CD4-positive, alpha-beta T cell treated with Interleukin-4 for 4 hours (primary cell): Measurements from ENCODE around the gene LRRC63.
"Not testable (repeated sequence)": the region's sequence is repeated elsewhere in the genome, so short reads cannot be mapped to it uniquely, and the experiment has no call there.

Source experiments
- DNase-seq: peaks from one replicate; pipeline ENCODE4 v3.0.0-alpha.2; 2020

Gene LRRC63

DNA sequence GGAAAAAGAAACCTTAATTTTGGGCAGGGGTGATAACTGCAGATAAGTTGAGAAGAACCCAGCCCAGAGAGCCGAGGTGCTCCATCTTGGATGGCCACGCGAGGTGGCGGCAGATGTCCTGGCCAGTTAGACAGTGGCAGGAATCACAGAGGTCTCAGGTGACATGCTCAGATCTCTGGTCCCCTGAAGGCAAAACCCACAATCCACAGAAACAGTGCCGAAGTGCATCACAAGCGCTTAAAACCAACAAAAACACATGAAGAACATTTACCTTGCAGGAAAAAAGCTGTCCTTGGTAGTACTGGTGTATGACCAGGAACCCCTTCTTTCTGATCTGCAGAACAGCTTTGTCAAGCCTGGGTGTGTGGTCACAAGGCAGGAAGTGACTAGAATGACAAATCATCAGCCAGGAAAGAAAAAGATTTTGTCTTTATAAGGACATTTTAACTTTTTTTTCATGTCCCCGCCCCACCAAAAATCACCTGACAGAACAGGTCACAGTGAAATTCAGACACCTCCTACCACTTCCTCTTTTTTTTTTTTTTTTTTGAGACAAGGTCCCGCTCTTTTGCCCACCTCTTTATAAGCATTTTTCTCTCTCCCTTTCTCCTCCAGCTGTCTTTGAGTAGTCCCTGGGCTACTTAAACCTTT, 29.8 kb upstream of the LRRC63 start, which contains the start of gene LCP1:
LCP1 (minus strand) TSS at position 338 of the 651 bp plus-strand sequence. CDS start 22,515 bp downstream, outside the sequence.
- peak; percentile 94 for DNase-seq

DNA sequence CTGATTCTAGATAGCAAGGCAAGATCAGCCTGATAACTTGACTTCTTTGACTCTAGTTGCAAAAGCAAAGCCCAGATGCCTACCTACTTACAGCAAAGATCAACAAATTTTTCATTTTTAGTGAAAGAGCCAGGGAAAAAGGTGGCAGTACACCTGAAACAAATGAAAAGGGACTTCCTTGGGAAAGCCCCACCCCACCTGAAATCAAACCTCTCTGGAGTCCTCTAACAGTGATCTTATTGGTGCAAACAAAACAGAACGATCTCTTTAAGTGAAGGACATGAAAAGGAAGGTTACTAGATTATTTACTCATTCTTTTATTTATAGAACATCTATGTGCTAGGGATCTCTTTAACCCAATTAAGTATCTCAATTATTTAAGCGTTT, 29.2 kb upstream of the LRRC63 start:
- DNase-seq, result peak; percentile 42

DNA sequence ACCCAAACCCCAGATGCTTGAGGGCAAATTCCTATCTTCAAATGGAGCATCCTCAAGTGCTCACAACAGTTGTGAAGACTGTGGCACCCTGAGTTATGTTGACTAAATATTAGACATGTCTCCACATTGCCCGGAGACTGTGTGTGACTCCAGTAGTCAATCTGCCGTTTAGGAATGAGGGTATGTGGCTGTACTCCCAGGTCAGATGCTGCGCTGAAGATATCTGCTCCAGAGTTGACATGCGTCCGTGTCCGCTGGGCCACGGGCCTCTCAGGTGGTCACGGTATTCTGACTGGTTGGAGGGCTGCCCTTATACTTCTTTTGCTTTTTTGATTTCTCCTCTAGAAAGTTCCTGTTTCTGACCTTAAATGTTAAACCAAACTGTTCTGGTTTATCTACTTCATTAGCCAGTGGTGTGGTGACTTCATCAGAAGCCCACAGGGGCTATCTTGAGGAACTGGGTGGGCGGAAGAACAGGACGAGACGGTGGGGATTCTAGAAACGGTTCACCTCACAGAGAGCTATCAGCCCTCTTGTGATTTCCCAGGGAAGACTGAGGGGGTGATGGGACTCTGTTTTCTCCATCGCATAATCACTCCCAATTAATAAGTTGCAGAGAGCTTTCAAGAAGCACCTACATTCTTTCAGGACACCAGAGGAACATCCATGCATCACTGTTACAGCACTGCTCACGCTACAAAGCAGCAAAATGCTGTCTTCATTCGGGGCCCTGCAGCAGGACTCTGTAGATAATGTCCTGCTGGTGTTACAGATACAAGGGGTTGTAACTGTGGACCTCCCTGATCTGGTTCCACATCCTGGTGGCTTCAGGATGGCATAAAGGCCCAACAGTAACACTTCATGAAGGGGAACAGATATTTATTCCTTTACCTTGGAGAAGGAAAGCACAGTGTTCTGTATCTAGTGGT, 28.4 kb upstream of the LRRC63 start:
- no peak for DNase-seq

DNA sequence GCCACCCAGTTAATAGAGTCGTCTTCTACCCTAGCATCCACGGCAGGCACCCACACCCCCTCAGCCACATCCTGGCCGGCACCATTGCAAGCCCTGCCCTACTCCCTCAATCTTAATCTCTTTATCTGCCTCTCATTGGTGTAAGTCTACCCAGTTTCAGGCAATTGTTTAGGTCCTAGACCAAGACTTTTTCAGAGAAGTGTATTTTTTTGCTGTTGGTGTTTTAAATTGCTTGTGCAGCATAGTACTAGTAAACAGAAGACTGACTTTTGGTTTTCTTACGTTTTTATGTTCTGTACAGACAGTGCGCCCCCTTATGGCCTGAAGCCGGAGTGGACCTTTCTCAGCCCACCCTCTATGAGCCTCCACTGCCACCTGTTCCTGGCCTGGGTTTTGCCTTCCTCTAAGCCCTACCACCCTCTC, 27.4 kb upstream of the LRRC63 start:
- peak; percentile 77 for DNase-seq

DNA sequence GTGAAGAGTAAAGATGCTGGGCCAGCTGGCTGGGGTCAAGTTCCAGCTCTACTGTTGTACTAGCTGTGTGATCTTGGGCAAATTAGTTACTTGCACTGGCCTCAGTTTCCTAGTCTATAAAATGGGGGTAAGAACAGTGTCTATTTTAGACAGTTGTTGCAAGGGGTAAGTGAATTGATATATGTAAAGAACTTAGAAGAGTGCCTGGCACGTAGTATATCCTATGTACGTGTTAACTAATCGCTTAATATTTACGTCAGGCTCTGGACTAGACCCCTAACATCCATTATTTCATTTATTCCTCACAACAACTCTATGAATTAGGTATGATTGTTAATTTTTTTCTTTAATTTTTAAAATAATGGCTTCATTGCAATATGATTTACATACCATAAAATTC, 26.1 kb upstream of the LRRC63 start:
- DNase-seq, result no peak

DNA sequence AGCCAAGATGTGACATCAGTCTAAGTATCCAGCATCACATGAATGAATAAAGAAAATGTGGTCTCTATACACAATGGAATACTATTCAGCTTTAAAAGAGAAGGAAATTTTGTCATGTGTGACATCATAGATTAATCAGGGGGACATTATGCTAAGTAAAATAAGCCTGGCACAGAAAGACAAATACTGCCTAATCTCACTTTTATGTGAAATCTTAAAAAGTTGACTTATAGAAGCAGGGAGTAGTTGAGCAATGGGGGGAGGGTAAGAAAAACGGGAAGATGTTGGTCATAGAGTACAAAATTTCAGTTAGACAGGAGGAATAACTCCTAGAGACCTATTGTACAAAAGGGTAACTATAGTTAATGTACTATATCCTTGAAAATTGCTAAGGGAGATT, 19.3 kb upstream of the LRRC63 start:
- DNase-seq, result no peak

DNA sequence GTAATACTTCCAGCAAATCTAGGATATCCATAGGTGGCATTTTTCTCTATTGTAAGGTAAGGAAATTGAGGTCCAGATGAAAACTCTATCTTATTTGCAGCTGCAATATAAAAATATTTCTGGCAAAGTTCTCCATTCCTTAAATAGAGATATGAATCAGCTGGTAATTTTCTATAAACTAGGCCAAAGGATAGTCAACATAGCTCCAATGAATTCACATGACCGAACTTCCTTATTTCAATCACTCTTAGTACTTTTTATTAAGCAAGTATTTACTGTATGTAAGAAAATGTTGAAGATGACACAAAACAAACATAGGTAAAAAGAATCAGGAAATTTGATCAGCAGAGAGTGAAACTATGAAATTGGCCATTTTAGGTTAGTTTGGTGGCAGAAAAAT, 16.7 kb upstream of the LRRC63 start:
- no peak for DNase-seq

DNA sequence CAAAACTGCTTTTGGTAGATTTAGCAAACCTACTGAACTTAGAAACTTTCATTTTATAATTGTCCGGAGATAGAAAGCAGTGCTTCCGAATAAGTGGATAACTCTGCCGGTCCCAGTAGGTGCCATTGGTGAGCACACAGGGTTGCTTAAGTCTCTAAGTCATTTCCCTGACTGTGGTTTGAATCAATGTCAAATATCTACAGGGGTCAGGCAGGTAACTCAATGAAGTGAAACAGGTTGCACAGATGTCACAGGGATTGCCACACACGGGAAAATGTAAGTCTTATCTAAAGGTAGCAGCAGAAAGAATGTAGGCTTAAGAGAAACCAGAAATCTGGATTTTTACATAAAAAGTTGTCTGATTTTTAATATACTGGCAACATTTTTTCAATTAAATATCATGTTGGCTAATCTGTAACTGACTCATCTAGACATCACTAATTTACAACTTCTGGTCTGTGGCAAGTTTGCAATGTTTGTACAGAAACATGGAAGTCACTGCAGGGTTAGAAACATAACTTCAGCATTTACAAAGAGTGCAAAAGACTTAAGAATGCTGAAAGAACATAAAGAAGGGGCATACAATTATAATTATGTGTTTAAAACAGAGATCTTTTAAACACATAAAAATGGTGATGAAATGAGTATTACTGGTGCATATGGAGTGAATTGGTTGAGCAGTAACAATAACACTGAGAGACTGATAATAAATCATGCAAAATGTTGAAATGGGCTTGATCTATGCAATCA, 14.3 kb upstream of the LRRC63 start:
- DNase-seq, result no peak

DNA sequence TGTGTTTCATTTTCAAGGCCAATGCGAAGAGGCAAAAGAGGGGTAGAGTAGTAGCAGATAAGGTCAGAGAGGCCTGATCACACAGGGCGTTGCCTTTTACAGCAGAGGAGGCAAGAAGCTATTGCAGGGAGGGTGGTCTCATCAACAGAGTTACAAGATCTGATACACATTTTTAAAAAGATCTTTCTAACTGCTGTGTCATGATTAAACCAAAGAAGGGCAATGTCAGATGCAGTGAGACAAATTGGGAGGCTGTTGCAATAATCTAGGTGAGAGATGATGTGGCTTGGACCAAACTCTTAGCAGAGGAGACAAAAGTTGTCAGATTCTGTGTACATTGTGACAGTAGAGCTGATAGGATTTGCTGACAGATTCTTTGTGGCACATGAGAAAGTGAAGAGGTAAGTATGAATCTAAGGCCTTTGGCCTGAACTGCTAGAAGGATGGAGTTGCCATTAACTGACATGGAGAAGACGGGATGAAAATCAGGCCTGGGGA, 13.0 kb upstream of the LRRC63 start:
- no peak for DNase-seq

DNA sequence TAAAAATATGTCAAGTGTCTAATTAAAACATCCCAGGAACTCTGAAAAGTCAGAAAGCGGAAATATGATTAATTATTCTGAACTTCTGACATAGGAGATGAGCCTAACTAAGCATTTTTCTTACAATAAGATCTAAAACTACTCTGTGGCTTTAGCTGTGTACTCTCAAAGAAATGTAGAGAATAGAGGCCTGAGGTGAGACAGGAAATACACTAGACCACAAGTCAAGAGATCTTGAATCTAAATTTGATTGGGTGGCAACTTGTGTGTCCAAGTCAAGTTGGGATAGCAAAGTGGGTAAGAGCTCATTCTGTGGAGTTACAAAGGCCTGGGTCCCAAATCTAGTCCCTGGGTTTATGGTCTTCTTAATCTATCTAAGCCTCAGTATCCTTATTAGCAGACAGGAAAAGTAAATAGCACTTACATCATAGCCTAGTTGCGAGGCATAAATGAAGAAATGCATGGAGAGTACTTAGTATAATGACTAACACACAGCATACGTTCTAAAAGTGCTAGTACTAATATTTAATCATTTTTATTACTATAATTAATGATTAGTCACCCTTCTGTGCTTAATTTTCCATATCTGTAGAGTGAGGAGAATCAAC, 9.4 kb upstream of the LRRC63 start:
- DNase-seq, result peak; percentile 52

DNA sequence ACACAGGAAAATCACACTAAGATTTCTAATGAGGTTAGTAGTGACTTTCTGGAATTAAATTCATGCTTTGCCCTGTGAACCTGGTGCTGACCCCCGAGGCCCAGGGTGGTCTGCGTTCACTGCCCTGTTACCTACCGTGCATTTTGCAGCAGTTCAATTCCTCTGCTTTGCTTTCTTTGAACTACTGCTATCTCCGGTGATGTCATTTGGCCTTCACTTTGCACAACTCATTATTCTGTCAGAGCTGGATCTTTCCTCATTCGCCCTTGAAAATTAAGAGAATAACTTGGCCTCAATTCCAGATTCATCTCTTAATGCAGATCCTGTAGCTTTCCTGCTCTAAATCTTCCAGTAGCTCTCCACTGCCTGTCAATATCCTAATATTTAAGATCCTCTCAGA, 8.8 kb upstream of the LRRC63 start:
- no peak for DNase-seq

DNA sequence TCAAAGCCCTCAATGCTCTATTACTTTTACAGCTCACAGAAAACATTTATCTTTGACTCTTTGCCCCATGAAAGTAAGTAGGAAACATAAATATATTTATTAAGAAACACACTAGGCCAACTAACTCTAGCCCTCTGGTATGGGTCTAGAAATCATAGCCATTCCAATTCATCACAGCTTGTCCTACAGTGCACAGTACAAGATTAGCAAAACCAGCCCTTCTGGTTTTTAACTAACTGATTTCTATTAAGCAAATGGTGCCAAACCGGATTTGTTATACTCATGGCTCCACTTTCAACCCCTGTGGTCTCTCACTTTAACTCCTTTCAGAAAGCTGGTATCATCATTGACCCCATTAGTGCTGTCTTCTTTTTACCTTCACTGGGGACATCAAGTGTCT, 5.6 kb upstream of the LRRC63 start:
- DNase-seq, result no peak

DNA sequence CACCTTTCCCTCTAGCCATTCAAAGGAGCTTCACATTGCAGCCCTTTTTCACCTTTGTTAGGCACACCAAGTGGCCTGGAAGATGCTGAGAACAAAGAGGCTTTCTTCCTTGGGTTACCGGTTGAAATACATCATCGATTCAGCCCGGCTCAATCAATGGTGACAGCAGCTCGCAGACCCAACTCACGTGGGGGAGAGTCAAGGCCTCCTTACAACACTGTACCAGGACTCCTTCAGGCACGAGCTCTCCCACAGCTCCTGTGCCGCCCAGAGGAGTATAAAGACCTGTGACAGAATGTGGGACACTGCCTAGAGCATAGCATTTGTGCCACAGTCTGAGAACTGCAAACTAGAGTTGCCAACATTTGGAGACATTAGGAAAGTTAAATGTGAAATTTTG, 3.9 kb upstream of the LRRC63 start:
- no peak for DNase-seq

DNA sequence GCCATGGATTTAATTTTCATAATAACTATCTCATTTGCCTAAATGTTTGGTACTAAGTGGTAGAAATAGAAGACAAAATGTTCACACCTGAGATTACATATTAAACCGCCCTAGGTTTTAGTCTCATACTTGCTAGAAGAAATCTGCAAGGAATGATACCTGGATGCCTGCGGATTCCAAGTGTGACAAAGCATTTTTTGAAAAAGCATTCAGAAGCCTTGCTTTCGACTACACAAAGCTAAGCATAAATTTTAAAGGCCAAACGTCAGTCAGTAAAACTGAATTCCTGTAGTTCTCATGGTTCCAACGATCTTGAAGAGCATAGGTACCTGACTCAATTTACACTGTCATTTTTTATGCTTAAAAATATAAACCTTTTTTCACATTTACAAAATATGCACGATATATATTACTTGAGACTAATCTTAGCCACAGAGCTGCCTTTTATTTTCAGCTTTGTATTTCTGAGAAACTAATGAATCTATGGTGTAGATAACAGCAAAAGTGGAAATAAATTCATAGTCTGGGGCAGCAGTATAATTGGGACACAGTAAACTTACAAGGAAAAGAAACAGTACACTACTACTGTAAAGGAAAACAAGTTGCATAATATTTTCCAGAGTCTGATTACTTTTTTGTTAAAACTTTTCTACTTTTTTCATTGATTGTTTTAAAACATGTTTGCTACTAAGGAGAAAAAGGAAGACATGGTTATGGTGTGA, 1.2 kb upstream of the LRRC63 start:
- DNase-seq, result no peak

DNA sequence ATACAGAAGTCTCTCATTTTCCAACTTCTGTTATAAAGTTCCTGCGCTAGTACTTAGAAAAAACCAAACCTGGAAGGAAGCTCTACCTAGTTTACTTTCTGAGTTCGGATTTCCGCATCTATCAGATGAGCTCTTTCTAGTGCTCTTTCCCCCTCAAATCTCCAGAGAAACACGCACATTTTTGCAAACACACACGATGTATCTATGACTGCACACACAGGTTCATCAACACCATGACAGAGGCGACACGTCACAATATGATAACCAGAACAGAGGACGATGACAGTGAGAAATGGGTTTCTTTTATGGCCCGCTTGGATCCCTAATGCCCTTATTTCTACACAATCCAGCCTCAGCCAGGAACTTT, 629 bp upstream of the LRRC63 start:
- peak; percentile 53 for DNase-seq

DNA sequence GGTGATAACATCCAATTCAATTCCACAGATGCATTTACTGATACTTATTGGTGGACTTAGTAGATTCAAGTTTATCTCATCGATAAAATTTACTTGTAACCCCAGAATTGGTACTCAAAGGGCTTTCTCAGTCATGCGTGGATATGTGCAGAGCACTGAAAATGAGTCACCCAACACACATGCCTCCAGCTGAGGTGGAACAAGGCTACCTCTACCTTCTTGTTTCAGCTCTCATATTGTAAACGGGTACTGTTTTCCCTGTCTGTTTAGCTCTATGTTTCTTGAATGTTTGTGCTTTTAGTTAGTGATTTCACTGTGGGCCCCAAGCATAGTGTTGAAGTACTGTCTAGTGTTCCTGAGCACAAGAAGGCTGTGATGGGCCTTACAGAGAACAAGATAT, 1.5 kb downstream of the LRRC63 start:
- DNase-seq, result peak; percentile 14

DNA sequence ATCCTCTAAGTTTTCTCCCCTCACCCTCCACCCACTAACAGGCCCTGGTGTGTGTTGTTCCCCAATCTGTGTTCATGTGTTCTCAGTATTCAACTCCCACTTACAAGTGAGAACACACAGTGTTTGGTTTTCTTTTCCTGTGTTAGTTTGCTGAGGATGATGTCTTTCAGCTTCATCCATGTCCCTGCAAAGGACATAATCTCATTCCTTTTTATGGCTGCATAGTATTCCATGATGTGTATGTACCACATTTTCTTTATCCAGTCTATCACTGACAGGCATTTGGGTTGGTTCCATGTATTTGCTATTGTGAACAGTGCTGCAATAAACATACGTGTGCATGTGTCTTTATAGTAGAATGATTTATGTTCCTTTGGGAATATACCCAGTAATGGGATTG, 3.0 kb downstream of the LRRC63 start:
- DNase-seq, result not testable (repeated sequence)

DNA sequence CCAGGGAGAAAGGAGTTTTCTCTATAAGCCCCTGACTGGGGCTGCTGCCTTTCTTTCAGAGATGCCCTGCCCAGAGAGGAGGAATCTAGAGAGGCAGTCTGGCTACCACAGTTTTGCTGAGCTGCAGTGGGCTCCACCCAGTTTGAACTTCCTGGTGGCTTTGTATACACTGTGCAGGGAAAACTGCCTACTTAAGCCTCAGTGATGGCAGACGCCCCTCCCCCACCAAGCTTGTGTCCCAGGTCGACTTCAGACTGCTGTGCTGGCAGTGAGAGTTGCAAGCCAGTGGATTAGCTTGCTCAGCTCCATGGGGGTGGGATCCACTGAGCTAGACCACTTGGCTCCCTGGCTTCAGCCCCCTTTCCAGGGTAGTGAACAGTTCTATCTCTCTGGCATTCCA, 8.5 kb downstream of the LRRC63 start:
- not testable (repeated sequence) for DNase-seq

DNA sequence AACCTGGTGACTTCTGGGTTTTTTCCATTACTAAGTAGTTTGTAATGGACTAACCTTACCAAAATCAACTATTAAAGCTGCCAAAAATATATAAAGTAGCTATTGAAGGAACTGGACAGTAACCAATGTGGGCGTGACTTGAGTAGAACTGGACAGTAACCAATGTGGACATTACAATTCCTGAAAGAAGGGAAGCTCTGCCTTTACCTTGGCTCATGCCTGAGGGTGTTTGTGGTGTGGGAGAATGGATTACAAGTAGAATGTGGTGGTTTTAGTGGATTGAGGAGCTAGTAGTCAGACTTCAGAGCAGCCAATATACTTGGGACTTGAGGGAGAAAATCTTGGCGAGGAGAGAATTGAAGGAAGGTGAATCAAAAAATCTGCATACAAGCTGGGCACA, 17.5 kb downstream of the LRRC63 start:
- DNase-seq, result no peak

DNA sequence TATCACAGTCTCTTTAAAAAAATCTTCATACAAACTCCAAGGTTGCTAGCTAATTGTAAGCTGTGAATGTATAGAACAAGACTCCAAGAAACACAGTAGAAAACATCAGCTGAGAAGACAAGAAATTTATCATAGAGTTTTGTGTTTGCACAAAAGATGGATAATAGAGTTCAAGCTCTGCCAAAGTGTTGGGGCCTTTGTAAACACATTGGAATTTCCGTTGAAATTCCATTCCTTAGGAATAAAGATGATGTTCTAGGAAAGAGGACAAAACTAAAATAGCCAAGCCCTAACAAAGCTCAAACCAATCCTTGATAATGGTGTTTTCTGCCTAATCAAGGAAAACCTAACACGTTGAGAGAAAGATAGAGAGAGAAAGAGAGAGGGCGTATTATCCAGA, 20.6 kb downstream of the LRRC63 start:
- no peak for DNase-seq

DNA sequence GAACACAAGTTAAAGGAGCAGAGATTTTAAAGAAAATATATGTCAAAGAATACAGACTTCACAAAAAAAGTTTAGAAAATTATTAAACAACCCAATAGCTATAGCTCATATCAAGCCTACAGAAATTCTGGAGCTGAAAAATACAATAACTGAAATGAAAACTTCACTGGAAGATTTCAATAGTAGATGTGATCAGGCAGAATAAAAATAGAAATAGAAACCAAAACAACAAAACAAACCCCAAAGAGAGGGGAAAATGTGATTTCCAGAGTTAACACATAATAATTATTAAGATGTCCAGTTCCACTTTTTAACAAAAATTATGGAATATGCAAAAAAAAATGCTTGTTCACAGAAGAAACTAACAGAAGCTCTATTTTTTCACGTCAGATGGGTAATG, 23.6 kb downstream of the LRRC63 start:
- DNase-seq, result no peak

DNA sequence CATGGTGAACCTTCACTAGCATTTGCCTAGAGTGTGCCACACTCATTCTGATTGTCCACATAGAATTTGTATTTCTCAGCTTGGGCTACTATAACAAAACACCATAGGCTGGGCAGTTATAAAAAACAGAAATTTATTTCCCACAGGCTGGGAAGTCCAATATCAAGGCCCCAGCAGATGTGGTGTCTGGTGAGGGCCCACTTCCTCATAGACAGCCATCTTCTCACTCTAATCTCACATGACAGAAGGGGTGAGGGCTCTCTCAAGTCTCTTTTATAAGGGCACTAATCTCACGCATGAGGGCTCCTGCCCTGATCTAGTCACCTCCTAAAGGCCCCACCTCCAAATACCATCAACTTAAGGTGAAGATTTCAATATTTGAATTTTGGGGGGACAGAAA, 53.6 kb downstream of the LRRC63 start:
- no peak for DNase-seq
